GM12875 (cell line): ENCODE data around the gene LARGE2.
"Not testable (repeated sequence)": the region's sequence is repeated elsewhere in the genome, so short reads cannot be mapped to it uniquely, and the experiment has no call there.

Source experiments
- H3K4me3 ChIP-seq: one replicate; pipeline ENCODE4 v1.5.1; 2011; ENCODE audit warnings: low read depth, low read length, control low read depth
- CTCF ChIP-seq: IDR thresholded peaks from 2 replicates; pipeline ENCODE4 v1.5.1; 2011; ENCODE audit warnings: low read depth, mild to moderate bottlenecking, control low read depth, inconsistent platforms, low read length, moderate library complexity, borderline replicate concordance; ENCODE audit not compliant: insufficient read depth

The LARGE2 gene

GRCh38 chr11:45904309-45904915, 18.0 kb upstream of the LARGE2 start:
- TF ChIP-seq CTCF, result no peak
- no peak overlapping the region for H3K4me3 ChIP-seq

- no peak overlapping the region for H3K4me3 ChIP-seq
- TF ChIP-seq CTCF, result no peak
Measured at GRCh38 chr11:45905095-45905494, 17.4 kb upstream of the LARGE2 start.

GRCh38 chr11:45905576-45905975, 16.9 kb upstream of the LARGE2 start:
- not testable (repeated sequence) for H3K4me3 ChIP-seq

- H3K4me3 ChIP-seq, result no peak overlapping the region
- TF ChIP-seq CTCF, result no peak
Measured at GRCh38 chr11:45906096-45906682, 16.3 kb upstream of the LARGE2 start.

- no peak for TF ChIP-seq CTCF
- H3K4me3 ChIP-seq, result no peak within 1 kb of the TSS
Measured at GRCh38 chr11:45906965-45907611, 15.4 kb upstream of the LARGE2 start, which contains the start of gene FREY1. TSS of gene FREY1 (minus strand) at chr11:45907271. CDS start at chr11:45907245, 26 bp downstream.

GRCh38 chr11:45907911-45908370, 14.5 kb upstream of the LARGE2 start:
- H3K4me3 ChIP-seq, result no peak overlapping the region
- no peak for TF ChIP-seq CTCF

GRCh38 chr11:45909594-45910475, 12.6 kb upstream of the LARGE2 start:
- no peak for TF ChIP-seq CTCF
- H3K4me3 ChIP-seq, result no peak overlapping the region
